Endothelial cell (in vitro differentiated cells): ENCODE results near the gene ZNF423. TPM values are rescaled to one million over a fixed set of nuclear protein-coding genes. Genes with fewer than 3 reads are reported as not detected.
A peak's percentile ranks its signal among the peaks of the same experiment; 100 is the strongest.

Experiments used
- DNase-seq: peaks from one replicate; pipeline ENCODE4 v3.0.0; 2021; ENCODE audit warnings: low spot score
- H3K27ac Mint-ChIP-seq: one replicate; pipeline ENCODE4 v1.8.0; 2021; ENCODE audit warnings: mixed read lengths, inconsistent platforms; ENCODE audit not compliant: unreplicated experiment
- H3K27me3 Mint-ChIP-seq: one replicate; pipeline ENCODE4 v1.8.0; 2021; ENCODE audit warnings: mild to moderate bottlenecking, moderate library complexity, mixed read lengths, inconsistent platforms; ENCODE audit not compliant: unreplicated experiment
- H3K36me3 Mint-ChIP-seq: one replicate; pipeline ENCODE4 v1.8.0; 2021; ENCODE audit warnings: mild to moderate bottlenecking, low read depth, mixed read lengths, inconsistent platforms; ENCODE audit not compliant: unreplicated experiment
- H3K4me1 Mint-ChIP-seq: one replicate; pipeline ENCODE4 v1.8.0; 2021; ENCODE audit warnings: mild to moderate bottlenecking, mixed read lengths, inconsistent platforms; ENCODE audit not compliant: unreplicated experiment
- H3K4me3 Mint-ChIP-seq: one replicate; pipeline ENCODE4 v1.8.0; 2021; ENCODE audit warnings: mild to moderate bottlenecking, mixed read lengths, inconsistent platforms; ENCODE audit not compliant: unreplicated experiment
- H3K9me3 Mint-ChIP-seq: one replicate; pipeline ENCODE4 v1.8.0; 2021; ENCODE audit warnings: mixed read lengths, inconsistent platforms; ENCODE audit not compliant: unreplicated experiment
- CTCF ChIP-seq: fragments of 200-600 bp; sonication (generic); IDR thresholded peaks from one replicate; pipeline ENCODE4 v1.5.0; 2021; ENCODE audit warnings: antibody characterized with exemption; ENCODE audit not compliant: unreplicated experiment
- total RNA-seq: library from RNA; stranded (reverse); fragmentation: NEBNext Ultra II Directional; extraction: Animal tissue kit (Norgen Biotek cat#: 25700); gene quantifications from one replicate; pipeline ENCODE4 v1.2.1, GENCODE V29; 2021; ENCODE audit not compliant: unreplicated experiment

The ZNF423 gene
- total RNA-seq, 1 donor from 2014 or later, result 44.8 TPM

GRCh38 chr16:49562228-49562627 lies 293.7 kb downstream of the ZNF423 start:
- no peak for TF ChIP-seq CTCF
- Mint-ChIP-seq H3K27me3 (no peaks in the 10 kb centered on the region), H3K27ac (no peak overlapping the region), H3K9me3 (no peaks in the 10 kb centered on the region), H3K36me3 (no peaks in the 10 kb centered on the region), H3K4me1 (peaks cover 16% of the 10 kb centered on the region), H3K4me3 (no peak overlapping the region)
- no peak for DNase-seq

GRCh38 chr16:49560004-49560830 lies 295.7 kb downstream of the ZNF423 start:
- Mint-ChIP-seq H3K36me3 (no peaks in the 10 kb centered on the region), H3K9me3 (no peaks in the 10 kb centered on the region), H3K4me1 (peaks cover 21% of the 10 kb centered on the region), H3K4me3 (no peak overlapping the region), H3K27ac (no peak overlapping the region), H3K27me3 (no peaks in the 10 kb centered on the region)
- no peak for DNase-seq
- TF ChIP-seq CTCF, result no peak

GRCh38 chr16:49559242-49559641 lies 296.7 kb downstream of the ZNF423 start:
- H3K27me3 Mint-ChIP-seq, result no peaks in the 10 kb centered on the region
- H3K36me3 Mint-ChIP-seq, result no peaks in the 10 kb centered on the region
- H3K4me1 Mint-ChIP-seq, result peaks cover 21% of the 10 kb centered on the region
- no peak overlapping the region for H3K27ac Mint-ChIP-seq
- no peak for TF ChIP-seq CTCF
- H3K4me3 Mint-ChIP-seq, result no peak overlapping the region
- no peak for DNase-seq
- no peaks in the 10 kb centered on the region for H3K9me3 Mint-ChIP-seq

GRCh38 chr16:49558451-49558850 lies 297.5 kb downstream of the ZNF423 start:
- H3K27me3 Mint-ChIP-seq, result no peaks in the 10 kb centered on the region
- peaks cover 21% of the 10 kb centered on the region for H3K4me1 Mint-ChIP-seq
- DNase-seq, result no peak
- H3K9me3 Mint-ChIP-seq, result no peaks in the 10 kb centered on the region
- H3K4me3 Mint-ChIP-seq, result no peak overlapping the region
- no peaks in the 10 kb centered on the region for H3K36me3 Mint-ChIP-seq
- no peak for TF ChIP-seq CTCF
- peak overlapping the region; percentile 21 for H3K27ac Mint-ChIP-seq
